GM18505 (cell line): ENCODE measurements around the gene HMGB2.
A peak's percentile ranks its signal among the peaks of the same experiment; 100 is the strongest.

ENCODE experiments used
- ATAC-seq: cut with Tn5 transposase; IDR thresholded peaks from one replicate; pipeline ENCODE4 v1.9.1; 2021; ENCODE audit not compliant: unreplicated experiment
- POLR2A ChIP-seq: IDR thresholded peaks from 4 replicates; pipeline ENCODE4 v1.6.1; 2011; ENCODE audit warnings: borderline replicate concordance; ENCODE audit not compliant: insufficient read depth, insufficient read length; ENCODE audit errors: extremely low read depth

HMGB2 gene

DNA sequence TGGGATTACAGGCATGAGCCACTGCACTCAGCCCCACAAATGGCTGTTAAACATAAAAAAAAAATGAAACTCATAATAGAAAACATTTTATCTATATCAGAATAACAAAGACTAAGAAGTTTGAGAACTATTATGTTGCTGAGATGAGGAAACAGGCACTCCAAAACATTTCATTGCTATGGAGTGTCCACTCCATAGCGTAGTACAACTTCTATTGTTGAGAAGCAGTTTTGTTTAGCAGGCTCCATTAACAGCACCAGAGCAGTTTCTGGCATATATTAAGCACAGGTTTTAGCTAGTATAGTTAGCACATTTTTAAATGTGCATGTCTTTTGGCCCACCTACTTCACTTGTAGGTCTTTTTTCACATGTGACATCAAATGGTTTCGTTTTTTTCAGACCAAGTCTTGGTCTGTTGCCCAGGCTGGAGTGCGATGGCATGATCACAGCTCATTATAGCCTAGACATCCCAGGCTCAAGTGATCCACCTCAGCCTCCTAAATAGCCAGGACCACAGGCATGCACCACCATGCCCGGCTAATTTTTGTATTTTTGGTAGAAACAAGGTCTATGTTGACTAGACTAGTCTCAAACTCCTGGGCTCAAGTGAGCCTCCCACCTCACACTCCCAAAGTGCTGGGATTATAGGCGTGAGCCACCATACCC is 5.8 kb downstream of the HMGB2 start:
- no peak for ATAC-seq
- no peak for TF ChIP-seq POLR2A

DNA sequence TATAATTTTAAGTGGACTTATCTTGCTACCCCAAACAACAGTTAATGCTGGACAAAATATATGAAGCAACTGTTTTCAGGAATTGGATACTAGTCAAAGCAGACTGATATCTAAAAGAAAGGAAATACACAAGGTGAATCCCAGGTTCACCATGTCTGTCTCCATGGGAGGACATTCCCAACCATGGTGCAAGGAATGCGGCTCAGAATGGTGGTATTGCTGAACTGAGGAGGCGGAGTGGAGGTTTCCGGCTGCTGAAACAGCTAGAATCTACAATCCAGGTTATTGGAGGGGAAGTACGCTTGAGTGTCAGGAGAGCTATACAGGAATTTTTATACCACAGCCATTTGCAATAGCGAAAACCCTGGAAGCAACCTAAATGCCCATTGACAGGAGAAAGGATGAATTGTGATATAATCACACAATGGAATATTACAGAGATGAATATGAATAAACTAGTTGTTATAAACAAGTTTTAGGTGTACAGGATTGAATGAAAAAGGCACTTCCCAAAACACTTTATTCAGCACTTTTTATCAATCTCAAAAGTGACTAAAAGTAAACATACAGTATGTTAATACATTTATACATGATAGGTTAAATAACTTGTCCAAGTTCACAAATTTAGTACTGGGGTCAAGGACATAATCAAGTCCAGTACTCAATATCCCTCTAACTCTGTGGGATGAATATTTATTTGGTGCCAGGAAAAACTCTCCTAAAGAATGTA is 9.0 kb downstream of the HMGB2 start:
- no peak for ATAC-seq
- no peak for TF ChIP-seq POLR2A

DNA sequence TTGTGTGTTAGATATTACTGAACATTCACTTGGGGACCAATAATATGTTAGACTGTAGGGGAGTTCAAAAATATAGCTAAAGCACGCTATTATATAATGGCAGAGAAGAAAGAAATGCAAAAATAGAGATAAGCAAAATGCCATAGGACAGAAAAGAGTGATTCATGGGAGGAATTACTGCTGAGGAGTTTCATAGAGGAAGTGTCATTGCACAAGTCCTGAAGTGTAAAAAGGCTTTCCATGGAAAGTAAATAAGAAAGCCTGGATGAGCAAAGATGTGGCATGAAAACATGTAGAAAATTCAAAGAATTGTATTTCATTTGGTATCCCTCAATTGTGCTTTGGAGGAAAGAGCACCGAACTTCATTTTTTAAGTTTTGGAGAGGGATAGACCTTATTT is 14.5 kb downstream of the HMGB2 start:
- TF ChIP-seq POLR2A: no peak
- no peak for ATAC-seq

DNA sequence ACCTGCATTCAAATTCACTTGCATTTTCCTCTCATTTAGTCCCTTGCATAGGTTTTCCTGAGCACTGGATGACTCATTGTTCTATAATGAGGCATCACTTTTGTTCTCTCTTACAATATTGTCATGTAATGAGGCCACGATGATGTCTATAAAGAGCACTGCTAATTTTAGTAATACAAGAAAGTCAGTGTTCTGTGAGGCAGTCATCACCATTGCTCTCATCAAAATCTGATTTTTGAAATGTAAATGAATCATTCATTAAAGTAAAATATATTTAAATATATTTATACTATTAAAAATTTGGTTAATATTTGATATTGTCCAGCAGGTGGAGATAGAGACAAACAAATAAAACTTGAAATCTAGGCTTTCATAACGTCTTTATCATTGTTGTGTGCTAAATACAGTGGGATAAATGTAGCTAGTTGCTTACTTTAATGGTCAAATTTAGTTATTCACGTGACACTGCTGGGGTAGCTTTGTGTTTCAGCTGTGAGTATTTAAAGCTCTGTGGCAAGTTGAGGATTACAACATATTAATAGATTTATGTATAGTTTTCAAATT is 15.4 kb downstream of the HMGB2 start:
- no peak for ATAC-seq
- no peak for TF ChIP-seq POLR2A

DNA sequence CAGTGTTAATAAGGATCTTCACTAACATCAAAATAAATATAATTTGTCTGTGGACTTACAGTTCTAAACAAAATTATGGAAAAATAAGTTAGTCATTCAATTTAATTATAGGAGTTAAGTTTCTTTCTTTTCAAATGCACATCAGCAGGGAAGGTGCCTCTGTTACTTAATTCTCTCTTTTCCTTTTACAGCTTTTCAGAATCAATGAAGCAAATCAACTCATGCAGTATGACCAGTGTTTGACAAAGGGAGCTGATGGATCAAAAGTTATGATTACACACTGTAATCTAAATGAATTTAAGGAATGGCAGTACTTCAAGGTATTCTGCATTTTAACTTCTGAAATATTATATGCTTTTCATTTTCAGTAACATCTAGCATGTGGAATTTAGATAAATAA is 15.9 kb downstream of the HMGB2 start:
- no peak for TF ChIP-seq POLR2A
- ATAC-seq: no peak

DNA sequence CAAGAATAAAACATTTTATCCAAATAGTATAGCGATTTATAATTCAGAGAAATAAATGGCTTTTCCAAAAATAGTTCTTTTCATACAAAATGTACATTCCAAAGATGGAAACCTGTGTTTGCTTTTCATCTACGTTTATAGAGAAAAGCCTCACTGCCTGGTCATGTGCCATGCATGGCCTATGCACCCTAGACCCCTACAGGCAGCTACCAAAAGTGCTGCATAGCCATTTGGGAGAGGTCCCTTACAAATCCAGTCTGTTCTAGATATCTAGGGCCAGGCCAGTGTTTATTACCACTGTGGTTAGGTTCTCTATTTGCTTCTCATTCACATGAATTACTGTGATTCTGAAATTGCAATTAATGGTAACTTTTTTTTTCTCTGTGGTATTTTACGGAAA is 17.2 kb downstream of the HMGB2 start:
- no peak for ATAC-seq
- no peak for TF ChIP-seq POLR2A

DNA sequence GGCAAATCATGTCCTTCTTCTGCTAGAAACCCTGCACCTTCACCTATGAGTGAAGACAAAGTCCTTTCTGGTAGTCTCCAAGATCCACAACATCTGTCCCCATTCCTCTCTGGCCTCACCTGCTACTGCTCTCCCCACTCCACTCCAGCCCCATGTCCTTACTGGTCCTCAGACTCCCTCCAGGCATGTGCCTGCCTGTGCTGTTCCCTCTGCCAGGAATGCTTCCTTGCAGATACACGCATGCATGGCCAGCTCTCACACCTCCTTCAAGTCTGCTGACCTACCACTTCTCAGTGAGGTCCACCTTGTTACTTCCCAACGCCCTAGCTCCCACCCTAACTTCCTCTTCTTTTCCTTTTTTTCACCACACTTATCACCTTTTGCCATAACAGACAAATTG is 18.1 kb downstream of the HMGB2 start:
- ATAC-seq: no peak

DNA sequence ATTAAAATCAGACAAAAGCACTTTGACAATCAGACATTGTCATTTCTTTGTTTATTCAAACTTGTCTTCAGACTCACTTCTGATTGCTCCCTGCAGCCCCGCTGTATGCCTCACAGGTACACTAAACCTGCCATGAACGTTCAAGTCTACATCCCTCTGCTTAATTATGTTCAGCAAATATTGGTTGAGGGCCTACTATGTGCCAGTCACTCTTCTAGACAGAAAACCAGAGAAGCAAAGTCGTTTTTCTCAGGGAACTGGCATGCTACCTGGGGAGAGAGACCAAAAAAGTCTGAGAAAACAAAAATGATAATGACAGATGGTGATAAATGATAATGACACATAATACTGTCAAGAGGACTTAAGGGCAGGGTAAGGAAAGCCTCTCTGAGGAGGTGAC is 19.4 kb downstream of the HMGB2 start:
- no peak for ATAC-seq
- TF ChIP-seq POLR2A: no peak

More for the DNA sequence above, 18.1 kb downstream of the HMGB2 start:
- no peak for TF ChIP-seq POLR2A

DNA sequence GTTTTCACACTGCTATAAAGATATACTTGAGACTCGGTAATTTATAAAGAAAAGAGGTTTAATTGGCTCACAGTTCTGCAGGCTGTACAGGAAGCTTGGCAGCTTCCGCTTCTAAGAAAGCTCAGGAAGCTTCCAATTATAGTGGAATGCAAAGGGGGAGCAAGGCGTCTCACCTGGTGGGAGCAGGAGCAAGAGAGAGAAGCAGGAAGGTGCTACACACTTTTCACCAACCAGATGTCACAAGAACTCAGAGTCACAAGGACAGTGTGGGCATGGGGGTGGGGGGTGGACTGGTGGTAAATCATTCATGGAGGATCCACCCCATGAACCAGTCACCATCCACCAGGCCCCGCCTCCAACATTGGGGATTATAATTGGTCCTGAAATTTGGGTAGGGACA is 22.8 kb downstream of the HMGB2 start:
- TF ChIP-seq POLR2A: no peak
- no peak for ATAC-seq

DNA sequence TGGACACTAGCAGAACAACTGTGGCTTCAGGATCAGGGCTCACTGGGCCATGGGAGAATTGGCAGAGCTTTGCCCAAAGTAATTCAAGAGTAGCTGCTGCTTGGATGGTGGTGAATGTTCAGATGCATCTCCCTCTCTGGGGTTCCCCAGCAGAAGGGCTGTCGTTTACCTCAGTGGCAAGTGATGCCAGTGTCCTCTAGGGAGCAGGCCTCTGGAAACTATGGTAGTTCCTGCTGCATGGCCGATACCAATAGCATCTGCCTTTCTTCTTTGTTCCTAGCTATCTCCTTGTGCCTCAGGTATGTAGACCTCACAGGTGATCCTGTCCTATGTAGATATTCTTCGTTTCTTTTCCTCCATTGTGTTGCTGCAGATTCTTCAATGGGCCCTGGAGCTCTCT is 26.4 kb downstream of the HMGB2 start:
- TF ChIP-seq POLR2A: no peak
- ATAC-seq: no peak

DNA sequence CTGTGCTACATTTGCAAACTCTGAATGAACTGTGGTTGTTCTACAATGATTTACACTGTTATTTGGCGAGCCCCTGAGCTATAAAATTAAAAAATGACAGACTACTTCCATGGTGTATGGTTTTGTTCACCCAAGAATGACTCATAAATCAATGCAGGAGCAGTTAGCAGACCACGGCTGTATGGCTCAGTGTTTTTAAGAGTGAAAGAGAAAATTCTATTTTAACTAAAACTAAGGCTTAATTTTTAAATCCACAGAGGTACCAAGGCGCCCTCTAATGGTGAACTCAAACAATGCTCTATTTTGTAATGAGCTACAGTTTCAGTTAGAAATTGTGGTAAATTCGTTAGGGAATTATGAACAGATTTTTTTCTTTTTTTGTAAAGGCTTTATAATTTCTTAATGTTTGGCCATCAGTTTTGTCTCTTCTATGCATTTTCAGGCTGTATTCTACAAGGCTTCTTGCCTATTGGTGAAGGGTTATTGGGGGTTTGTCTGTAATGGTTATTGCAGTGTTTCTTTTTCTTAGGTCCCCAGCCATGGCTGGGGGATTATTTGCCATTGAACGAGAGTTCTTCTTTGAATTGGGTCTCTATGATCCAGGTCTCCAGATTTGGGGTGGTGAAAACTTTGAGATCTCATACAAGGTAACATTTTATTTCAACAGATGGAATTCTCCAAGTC is 32.5 kb downstream of the HMGB2 start:
- no peak for TF ChIP-seq POLR2A
- peak; percentile 57 for ATAC-seq

DNA sequence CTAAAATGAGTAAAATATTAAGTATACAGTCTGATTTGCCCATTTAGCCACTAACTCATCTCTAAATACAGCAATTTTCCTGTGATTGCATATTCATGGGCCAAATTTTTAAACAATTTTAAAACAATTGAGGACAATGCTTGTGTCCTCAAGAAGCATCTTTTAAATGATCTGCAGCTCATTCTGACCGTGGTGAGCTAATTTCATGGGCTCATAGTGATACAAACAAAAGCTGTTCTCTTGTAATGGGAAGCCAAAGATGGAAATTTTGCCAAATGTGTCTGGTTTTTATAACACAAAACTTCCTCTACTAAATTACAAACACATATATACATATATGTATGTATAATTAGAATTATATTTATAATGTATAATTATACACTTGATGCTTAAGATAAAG is 39.7 kb downstream of the HMGB2 start:
- no peak for ATAC-seq
- no peak for TF ChIP-seq POLR2A

DNA sequence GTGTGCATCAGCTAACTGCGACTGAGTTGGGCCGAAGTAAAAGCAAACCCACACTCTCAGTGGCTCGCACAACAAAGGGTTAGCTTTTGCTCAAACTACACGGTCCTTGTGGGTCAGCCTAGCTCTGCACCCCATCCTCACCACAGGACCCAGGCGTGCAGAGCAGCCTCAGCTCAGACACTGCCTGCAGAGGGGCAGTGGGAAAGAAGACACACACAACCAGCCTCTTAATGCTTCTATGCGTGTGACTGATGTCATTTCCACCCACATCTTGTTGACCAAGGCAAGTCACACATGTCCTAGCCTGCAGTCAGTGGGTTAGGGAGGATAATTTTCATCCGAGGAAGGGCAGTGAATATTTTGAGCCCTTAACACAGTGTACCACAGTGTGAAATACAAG is 40.5 kb downstream of the HMGB2 start:
- no peak for ATAC-seq
- TF ChIP-seq POLR2A: no peak
